SH-SY5Y (cell line): ENCODE measurements around the gene PKNOX2.

Source experiments
- GATA2 ChIP-seq: IDR thresholded peaks from 2 replicates; pipeline ENCODE4 v1.6.1; 2011; ENCODE audit warnings: mild to moderate bottlenecking, low read depth, low read length
- GATA3 ChIP-seq: IDR thresholded peaks from 2 replicates; pipeline ENCODE4 v1.6.1; 2011; ENCODE audit warnings: low read depth, mild to moderate bottlenecking, low read length, moderate library complexity

DNA sequence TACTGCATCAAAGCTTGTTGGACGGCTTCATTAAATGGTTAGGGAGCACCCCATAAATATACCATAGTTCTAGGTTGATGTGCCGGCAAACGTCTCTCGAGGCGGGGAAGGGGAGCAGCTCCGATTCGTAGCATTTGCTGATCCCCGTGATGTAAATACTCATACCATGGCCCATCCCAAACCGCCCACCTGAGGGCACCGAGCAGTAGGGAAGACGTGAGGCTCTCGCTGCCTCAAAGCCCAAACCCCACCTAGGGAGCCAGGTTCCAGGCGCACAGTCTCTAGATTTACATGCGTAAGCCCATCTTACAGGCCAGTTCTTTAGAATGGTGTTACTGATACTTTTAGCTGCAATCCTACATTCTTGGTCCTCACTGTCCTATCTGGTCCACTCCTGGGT is 207.5 kb downstream of the PKNOX2 start:
- no peak for TF ChIP-seq GATA2
- no peak for TF ChIP-seq GATA3
